ENCODE measurements around the gene LMOD1. TPM values are rescaled to one million over a fixed set of nuclear protein-coding genes. Genes with fewer than 3 reads are reported as not detected.

The LMOD1 gene
- total RNA-seq, 1 experiment from 2014 or later: not detected

GRCh38 chr1:201885531-201886075 lies 60.7 kb downstream of the LMOD1 start:
- CTCF ChIA-PET: interaction anchor here (0.6 to 12.1 kb wide), 9 partner anchors 10 to 250 kb away, joined by 3 to 162 read pairs (median 5); no protein-coding TSS in a partner anchor
- peak; percentile 72 for DNase-seq (ENCODE audit: unreplicated experiment)
- intact Hi-C loops (cut with micrococcal nuclease): loop anchor here (10.0 kb wide), 1 partner anchor 171 kb away; no protein-coding TSS in a partner anchor
- Mint-ChIP-seq H3K27ac (ENCODE audit: low read depth, unreplicated experiment) (no peak overlapping the region), H3K36me3 (ENCODE audit: insufficient read depth, unreplicated experiment) (no peaks in the 10 kb centered on the region), H3K9me3 (ENCODE audit: unreplicated experiment) (no peaks in the 10 kb centered on the region), H3K27me3 (ENCODE audit: insufficient read depth, unreplicated experiment) (no peaks in the 10 kb centered on the region), H3K4me1 (ENCODE audit: insufficient read depth, unreplicated experiment) (peaks cover 42% of the 10 kb centered on the region), H3K4me3 (ENCODE audit: unreplicated experiment) (no peak overlapping the region)
- no peak for TF ChIP-seq CTCF (IDR thresholded peaks at IDR 0.05; ENCODE audit: unreplicated experiment)
- no TSS peak for BruUV-seq (replicated peaks)
- POLR2A ChIA-PET: interaction anchor here (0.8 to 3.2 kb wide), 7 partner anchors 10 to 87 kb away, joined by 3 to 15 read pairs (median 4); partner anchors contain the start of genes IPO9 and TIMM17A

- TF ChIP-seq CTCF (IDR thresholded peaks at IDR 0.05; ENCODE audit: unreplicated experiment): no peak
- intact Hi-C loops (cut with micrococcal nuclease): loop anchor here (10.0 kb wide), 1 partner anchor 170 kb away; no protein-coding TSS in a partner anchor
- ChIA-PET POLR2A (interaction anchor here (0.7 to 6.1 kb wide), 21 partner anchors 9 to 342 kb away, joined by 3 to 69 read pairs (median 6); partner anchors contain the start of genes IPO9, RNPEP and TIMM17A), CTCF (interaction anchor here (0.5 to 12.1 kb wide), 11 partner anchors 9 to 690 kb away, joined by 3 to 162 read pairs (median 5); partner anchors contain the start of gene RNPEP)
- H3K4me1 Mint-ChIP-seq (ENCODE audit: insufficient read depth, unreplicated experiment): peaks cover 42% of the 10 kb centered on the region
- no peak for DNase-seq (ENCODE audit: unreplicated experiment)
- no TSS peak for BruUV-seq (replicated peaks)
- H3K27ac Mint-ChIP-seq (ENCODE audit: low read depth, unreplicated experiment): no peak overlapping the region
- H3K9me3 Mint-ChIP-seq (ENCODE audit: unreplicated experiment): no peaks in the 10 kb centered on the region
- H3K27me3 Mint-ChIP-seq (ENCODE audit: insufficient read depth, unreplicated experiment): no peaks in the 10 kb centered on the region
- no peaks in the 10 kb centered on the region for H3K36me3 Mint-ChIP-seq (ENCODE audit: insufficient read depth, unreplicated experiment)
- H3K4me3 Mint-ChIP-seq (ENCODE audit: unreplicated experiment): no peak overlapping the region
These were observed 61.9 kb downstream of the LMOD1 start for GRCh38 chr1:201884425-201884824.

GRCh38 chr1:201883786-201884185 lies 62.6 kb downstream of the LMOD1 start:
- H3K9me3 Mint-ChIP-seq (ENCODE audit: unreplicated experiment): no peaks in the 10 kb centered on the region
- POLR2A ChIA-PET: interaction anchor here (0.7 to 6.1 kb wide), 25 partner anchors 10 to 400 kb away, joined by 3 to 69 read pairs (median 5); partner anchors contain the start of genes IPO9, RNPEP and TIMM17A
- no peak for TF ChIP-seq CTCF (IDR thresholded peaks at IDR 0.05; ENCODE audit: unreplicated experiment)
- CTCF ChIA-PET: interaction anchor here (0.6 to 12.1 kb wide), 13 partner anchors 9 to 395 kb away, joined by 3 to 162 read pairs (median 4); partner anchors contain the start of genes ELF3 and RNPEP
- H3K4me1 Mint-ChIP-seq (ENCODE audit: insufficient read depth, unreplicated experiment): peaks cover 42% of the 10 kb centered on the region
- H3K27me3 Mint-ChIP-seq (ENCODE audit: insufficient read depth, unreplicated experiment): no peaks in the 10 kb centered on the region
- no TSS peak for BruUV-seq (replicated peaks)
- H3K27ac Mint-ChIP-seq (ENCODE audit: low read depth, unreplicated experiment): peak overlapping the region; percentile 79
- peak; percentile 91 for DNase-seq (ENCODE audit: unreplicated experiment)
- H3K4me3 Mint-ChIP-seq (ENCODE audit: unreplicated experiment): peak overlapping the region; percentile 10
- H3K36me3 Mint-ChIP-seq (ENCODE audit: insufficient read depth, unreplicated experiment): peaks cover under 1% of the 10 kb centered on the region
- intact Hi-C loops (cut with micrococcal nuclease): loop anchor here (10.0 kb wide), 1 partner anchor 169 kb away; no protein-coding TSS in a partner anchor

- Mint-ChIP-seq H3K4me3 (ENCODE audit: unreplicated experiment) (no peak overlapping the region), H3K27me3 (ENCODE audit: insufficient read depth, unreplicated experiment) (no peaks in the 10 kb centered on the region), H3K9me3 (ENCODE audit: unreplicated experiment) (no peaks in the 10 kb centered on the region), H3K36me3 (ENCODE audit: insufficient read depth, unreplicated experiment) (peaks cover 5% of the 10 kb centered on the region), H3K4me1 (ENCODE audit: insufficient read depth, unreplicated experiment) (peaks cover 42% of the 10 kb centered on the region), H3K27ac (ENCODE audit: low read depth, unreplicated experiment) (peak overlapping the region; percentile 79)
- BruUV-seq (replicated peaks): no TSS peak
- ChIA-PET CTCF (interaction anchor here (0.5 to 12.1 kb wide), 25 partner anchors 12 to 432 kb away, joined by 3 to 162 read pairs (median 4); partner anchors contain the start of genes ELF3 and RNPEP), POLR2A (interaction anchor here (0.6 to 6.1 kb wide), 28 partner anchors 9 to 400 kb away, joined by 3 to 69 read pairs (median 5); partner anchors contain the start of genes IPO9, RNPEP and TIMM17A)
- intact Hi-C loops (cut with micrococcal nuclease): loop anchor here (10.0 kb wide), 1 partner anchor 168 kb away; no protein-coding TSS in a partner anchor
- no peak for DNase-seq (ENCODE audit: unreplicated experiment)
- TF ChIP-seq CTCF (IDR thresholded peaks at IDR 0.05; ENCODE audit: unreplicated experiment): no peak
These were observed 63.1 kb downstream of the LMOD1 start for GRCh38 chr1:201883266-201883665.
